ENCODE results near the gene IFRD2. TPM values are rescaled to one million over a fixed set of nuclear protein-coding genes. Genes with fewer than 3 reads are reported as not detected.

Gene IFRD2
- total and polyA plus RNA-seq, 9 of the 15 experiments (the other 6 are each of a cell fraction or from before 2014, with no cell fraction given) = 30.5 to 115 (median 52.8) TPM

DNA sequence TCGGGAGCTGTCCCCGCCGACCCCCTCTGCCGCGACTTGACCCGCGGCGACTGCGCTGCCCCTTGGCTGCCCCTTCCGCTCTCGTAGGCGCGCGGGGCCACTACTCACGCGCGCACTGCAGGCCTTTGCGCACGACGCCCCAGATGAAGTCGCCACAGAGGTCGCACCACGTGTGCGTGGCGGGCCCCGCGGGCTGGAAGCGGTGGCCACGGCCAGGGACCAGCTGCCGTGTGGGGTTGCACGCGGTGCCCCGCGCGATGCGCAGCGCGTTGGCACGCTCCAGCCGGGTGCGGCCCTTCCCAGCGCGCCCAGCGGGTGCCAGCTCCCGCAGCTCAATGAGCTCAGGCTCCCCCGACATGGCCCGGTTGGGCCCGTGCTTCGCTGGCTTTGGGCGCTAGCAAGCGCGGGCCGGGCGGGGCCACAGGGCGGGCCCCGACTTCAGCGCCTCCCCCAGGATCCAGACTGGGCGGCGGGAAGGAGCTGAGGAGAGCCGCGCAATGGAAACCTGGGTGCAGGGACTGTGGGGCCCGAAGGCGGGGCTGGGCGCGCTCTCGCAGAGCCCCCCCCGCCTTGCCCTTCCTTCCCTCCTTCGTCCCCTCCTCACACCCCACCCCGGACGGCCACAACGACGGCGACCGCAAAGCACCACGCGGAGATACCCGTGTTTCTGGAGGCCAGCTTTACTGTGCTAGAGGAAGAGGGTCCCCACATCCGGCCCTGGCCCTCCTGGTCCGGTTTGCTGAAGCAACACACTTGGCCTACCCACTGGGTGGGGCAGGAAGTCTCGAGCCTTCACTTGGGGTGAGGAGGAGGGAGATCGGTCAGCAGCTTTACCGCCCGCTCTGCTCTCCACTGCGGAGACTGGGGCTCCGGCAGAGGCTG lies 48.5 kb upstream of the IFRD2 start, which contains the start of gene RASSF1 (continued):
- TF ChIP-seq, protein P1, sequence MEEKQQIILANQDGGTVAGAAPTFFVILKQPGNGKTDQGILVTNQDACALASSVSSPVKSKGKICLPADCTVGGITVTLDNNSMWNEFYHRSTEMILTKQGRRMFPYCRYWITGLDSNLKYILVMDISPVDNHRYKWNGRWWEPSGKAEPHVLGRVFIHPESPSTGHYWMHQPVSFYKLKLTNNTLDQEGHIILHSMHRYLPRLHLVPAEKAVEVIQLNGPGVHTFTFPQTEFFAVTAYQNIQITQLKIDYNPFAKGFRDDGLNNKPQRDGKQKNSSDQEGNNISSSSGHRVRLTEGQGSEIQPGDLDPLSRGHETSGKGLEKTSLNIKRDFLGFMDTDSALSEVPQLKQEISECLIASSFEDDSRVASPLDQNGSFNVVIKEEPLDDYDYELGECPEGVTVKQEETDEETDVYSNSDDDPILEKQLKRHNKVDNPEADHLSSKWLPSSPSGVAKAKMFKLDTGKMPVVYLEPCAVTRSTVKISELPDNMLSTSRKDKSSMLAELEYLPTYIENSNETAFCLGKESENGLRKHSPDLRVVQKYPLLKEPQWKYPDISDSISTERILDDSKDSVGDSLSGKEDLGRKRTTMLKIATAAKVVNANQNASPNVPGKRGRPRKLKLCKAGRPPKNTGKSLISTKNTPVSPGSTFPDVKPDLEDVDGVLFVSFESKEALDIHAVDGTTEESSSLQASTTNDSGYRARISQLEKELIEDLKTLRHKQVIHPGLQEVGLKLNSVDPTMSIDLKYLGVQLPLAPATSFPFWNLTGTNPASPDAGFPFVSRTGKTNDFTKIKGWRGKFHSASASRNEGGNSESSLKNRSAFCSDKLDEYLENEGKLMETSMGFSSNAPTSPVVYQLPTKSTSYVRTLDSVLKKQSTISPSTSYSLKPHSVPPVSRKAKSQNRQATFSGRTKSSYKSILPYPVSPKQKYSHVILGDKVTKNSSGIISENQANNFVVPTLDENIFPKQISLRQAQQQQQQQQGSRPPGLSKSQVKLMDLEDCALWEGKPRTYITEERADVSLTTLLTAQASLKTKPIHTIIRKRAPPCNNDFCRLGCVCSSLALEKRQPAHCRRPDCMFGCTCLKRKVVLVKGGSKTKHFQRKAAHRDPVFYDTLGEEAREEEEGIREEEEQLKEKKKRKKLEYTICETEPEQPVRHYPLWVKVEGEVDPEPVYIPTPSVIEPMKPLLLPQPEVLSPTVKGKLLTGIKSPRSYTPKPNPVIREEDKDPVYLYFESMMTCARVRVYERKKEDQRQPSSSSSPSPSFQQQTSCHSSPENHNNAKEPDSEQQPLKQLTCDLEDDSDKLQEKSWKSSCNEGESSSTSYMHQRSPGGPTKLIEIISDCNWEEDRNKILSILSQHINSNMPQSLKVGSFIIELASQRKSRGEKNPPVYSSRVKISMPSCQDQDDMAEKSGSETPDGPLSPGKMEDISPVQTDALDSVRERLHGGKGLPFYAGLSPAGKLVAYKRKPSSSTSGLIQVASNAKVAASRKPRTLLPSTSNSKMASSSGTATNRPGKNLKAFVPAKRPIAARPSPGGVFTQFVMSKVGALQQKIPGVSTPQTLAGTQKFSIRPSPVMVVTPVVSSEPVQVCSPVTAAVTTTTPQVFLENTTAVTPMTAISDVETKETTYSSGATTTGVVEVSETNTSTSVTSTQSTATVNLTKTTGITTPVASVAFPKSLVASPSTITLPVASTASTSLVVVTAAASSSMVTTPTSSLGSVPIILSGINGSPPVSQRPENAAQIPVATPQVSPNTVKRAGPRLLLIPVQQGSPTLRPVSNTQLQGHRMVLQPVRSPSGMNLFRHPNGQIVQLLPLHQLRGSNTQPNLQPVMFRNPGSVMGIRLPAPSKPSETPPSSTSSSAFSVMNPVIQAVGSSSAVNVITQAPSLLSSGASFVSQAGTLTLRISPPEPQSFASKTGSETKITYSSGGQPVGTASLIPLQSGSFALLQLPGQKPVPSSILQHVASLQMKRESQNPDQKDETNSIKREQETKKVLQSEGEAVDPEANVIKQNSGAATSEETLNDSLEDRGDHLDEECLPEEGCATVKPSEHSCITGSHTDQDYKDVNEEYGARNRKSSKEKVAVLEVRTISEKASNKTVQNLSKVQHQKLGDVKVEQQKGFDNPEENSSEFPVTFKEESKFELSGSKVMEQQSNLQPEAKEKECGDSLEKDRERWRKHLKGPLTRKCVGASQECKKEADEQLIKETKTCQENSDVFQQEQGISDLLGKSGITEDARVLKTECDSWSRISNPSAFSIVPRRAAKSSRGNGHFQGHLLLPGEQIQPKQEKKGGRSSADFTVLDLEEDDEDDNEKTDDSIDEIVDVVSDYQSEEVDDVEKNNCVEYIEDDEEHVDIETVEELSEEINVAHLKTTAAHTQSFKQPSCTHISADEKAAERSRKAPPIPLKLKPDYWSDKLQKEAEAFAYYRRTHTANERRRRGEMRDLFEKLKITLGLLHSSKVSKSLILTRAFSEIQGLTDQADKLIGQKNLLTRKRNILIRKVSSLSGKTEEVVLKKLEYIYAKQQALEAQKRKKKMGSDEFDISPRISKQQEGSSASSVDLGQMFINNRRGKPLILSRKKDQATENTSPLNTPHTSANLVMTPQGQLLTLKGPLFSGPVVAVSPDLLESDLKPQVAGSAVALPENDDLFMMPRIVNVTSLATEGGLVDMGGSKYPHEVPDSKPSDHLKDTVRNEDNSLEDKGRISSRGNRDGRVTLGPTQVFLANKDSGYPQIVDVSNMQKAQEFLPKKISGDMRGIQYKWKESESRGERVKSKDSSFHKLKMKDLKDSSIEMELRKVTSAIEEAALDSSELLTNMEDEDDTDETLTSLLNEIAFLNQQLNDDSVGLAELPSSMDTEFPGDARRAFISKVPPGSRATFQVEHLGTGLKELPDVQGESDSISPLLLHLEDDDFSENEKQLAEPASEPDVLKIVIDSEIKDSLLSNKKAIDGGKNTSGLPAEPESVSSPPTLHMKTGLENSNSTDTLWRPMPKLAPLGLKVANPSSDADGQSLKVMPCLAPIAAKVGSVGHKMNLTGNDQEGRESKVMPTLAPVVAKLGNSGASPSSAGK (IDR thresholded peaks at IDR 0.05) = 0 out of 2 replicates have a peak, but pooled peaks have one; percentile 55
- TF ChIP-seq SOX6 (IDR thresholded peaks at IDR 0.05) (no peak), ETS2 (tag; IDR thresholded peaks at IDR 0.05; ENCODE audit: borderline replicate concordance, poor library complexity, severe bottlenecking) (no peak), DDX20 (tag; IDR thresholded peaks at IDR 0.05; ENCODE audit: low read depth) (no peak), ZNF212 (CRISPR knock-in tag; IDR thresholded peaks at IDR 0.05) (no peak), TAF9B (IDR thresholded peaks at IDR 0.05; ENCODE audit: partially characterized antibody) (no peak), NR4A1 (CRISPR knock-in tag; IDR thresholded peaks at IDR 0.05) (no peak), NR4A1 (tag; IDR thresholded peaks at IDR 0.05) (peak; percentile 41; the same call in 1 of the 2 replicates), U2AF2 (optimal IDR thresholded peaks at IDR 0.05; ENCODE audit: low read depth, low read length) (no peak), ATF1 (CRISPR knock-in tag; IDR thresholded peaks at IDR 0.05) (no peak), ATF1 (tag; IDR thresholded peaks at IDR 0.05) (0 out of 2 replicates have a peak, but pooled peaks have one; percentile 30), ADNP (tag; IDR thresholded peaks at IDR 0.05) (no peak)
- TF ChIP-seq, protein P2, sequence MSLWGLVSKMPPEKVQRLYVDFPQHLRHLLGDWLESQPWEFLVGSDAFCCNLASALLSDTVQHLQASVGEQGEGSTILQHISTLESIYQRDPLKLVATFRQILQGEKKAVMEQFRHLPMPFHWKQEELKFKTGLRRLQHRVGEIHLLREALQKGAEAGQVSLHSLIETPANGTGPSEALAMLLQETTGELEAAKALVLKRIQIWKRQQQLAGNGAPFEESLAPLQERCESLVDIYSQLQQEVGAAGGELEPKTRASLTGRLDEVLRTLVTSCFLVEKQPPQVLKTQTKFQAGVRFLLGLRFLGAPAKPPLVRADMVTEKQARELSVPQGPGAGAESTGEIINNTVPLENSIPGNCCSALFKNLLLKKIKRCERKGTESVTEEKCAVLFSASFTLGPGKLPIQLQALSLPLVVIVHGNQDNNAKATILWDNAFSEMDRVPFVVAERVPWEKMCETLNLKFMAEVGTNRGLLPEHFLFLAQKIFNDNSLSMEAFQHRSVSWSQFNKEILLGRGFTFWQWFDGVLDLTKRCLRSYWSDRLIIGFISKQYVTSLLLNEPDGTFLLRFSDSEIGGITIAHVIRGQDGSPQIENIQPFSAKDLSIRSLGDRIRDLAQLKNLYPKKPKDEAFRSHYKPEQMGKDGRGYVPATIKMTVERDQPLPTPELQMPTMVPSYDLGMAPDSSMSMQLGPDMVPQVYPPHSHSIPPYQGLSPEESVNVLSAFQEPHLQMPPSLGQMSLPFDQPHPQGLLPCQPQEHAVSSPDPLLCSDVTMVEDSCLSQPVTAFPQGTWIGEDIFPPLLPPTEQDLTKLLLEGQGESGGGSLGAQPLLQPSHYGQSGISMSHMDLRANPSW (CRISPR knock-in tag; IDR thresholded peaks at IDR 0.05) = no peak
